Central memory CD8-positive, alpha-beta T cell (primary cell): Measurements from ENCODE around the gene ANKRD60.

ENCODE experiments used
- ATAC-seq: fragments of 150-1000 bp; cut with Tn5 transposase; replicated peaks from 2 replicates; pipeline ENCODE4 v1.10.0; 2022; ENCODE audit warnings: mild to moderate bottlenecking, moderate FRiP score, moderate number of reproducible peaks; ENCODE audit not compliant: poor library complexity, severe bottlenecking; ENCODE audit errors: extremely low read depth
- DNase-seq, 2 donors: peaks; one replicate each; pipeline ENCODE4 v3.0.0; 2021; ENCODE audit warnings: low spot score in 2 of 2
- H3K27ac Mint-ChIP-seq: one replicate; pipeline ENCODE4 v1.8.0; 2022; ENCODE audit warnings: low read depth, mild to moderate bottlenecking, moderate library complexity, mixed read lengths
- H3K27me3 Mint-ChIP-seq: one replicate; pipeline ENCODE4 v1.8.0; 2022; ENCODE audit warnings: mixed read lengths
- H3K36me3 Mint-ChIP-seq: one replicate; pipeline ENCODE4 v1.8.0; 2022; ENCODE audit warnings: mild to moderate bottlenecking, moderate library complexity, mixed read lengths; ENCODE audit not compliant: insufficient read depth
- H3K4me1 Mint-ChIP-seq: one replicate; pipeline ENCODE4 v1.8.0; 2022; ENCODE audit warnings: mixed read lengths
- H3K4me3 Mint-ChIP-seq: one replicate; pipeline ENCODE4 v1.8.0; 2022; ENCODE audit warnings: mild to moderate bottlenecking, moderate library complexity, mixed read lengths
- H3K9me3 Mint-ChIP-seq: one replicate; pipeline ENCODE4 v1.8.0; 2022; ENCODE audit warnings: mixed read lengths

The ANKRD60 gene

GRCh38 chr20:58225452-58226200 is 2.8 kb downstream of the ANKRD60 start:
- Mint-ChIP-seq H3K9me3 (no peaks in the 10 kb centered on the region), H3K27me3 (peaks cover 97% of the 10 kb centered on the region), H3K27ac (no peak overlapping the region), H3K4me1 (peaks cover 5% of the 10 kb centered on the region), H3K4me3 (no peak overlapping the region), H3K36me3 (no peaks in the 10 kb centered on the region)
- no peak for DNase-seq
- ATAC-seq = no peak

- Mint-ChIP-seq H3K36me3 (no peaks in the 10 kb centered on the region), H3K4me3 (no peak overlapping the region), H3K9me3 (no peaks in the 10 kb centered on the region), H3K27ac (no peak overlapping the region), H3K4me1 (peaks cover 5% of the 10 kb centered on the region), H3K27me3 (peaks cover 97% of the 10 kb centered on the region)
- ATAC-seq = no peak
- DNase-seq = no peak
These were observed 3.5 kb downstream of the ANKRD60 start for GRCh38 chr20:58224974-58225373.

DNA sequence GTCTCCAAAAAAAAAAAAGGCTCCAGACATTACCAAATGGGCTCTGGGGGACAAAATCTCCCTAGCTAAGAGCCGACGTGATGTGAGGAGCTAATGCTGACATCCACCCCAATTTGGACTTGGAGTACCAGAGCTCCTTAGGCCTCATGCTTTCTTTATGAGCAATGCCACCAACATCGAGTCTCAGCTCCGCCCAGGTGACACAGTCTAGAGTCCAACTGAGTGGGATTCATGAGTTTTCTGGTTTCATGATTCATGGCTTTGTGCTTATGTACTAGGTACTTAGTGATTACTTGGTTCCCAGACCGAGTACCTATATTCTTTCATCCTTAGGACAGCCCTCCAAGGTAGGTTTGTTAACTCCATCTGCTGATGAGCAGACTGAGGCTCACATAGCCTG is 4.4 kb downstream of the ANKRD60 start:
- H3K27ac Mint-ChIP-seq = no peak overlapping the region

DNA sequence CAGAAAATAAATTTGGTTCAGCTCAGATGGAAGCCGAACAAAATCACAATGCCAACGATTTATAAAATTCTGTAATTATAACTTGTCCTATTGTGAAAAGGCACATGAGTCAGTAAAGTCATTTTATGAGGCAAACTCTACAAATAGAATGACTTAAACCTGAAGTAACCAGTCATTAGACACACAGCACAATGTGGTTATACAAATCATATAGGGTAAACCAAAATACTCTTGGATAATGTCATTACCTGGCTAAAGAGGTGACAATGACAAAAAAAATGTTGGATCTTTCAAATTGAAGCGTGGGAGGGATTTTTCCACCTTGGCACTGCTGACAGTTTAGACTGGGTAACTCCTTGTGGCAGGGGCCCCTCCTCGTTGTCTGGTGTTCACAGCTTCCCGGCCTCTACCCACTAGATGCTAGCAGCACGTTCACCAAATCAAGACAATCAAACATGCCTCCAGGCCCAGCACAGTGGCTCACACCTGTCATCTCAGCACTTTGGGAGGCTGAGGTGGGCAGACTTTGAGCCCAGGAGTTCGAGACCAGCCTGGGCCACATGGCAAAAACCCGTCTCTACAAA is 5.0 kb downstream of the ANKRD60 start:
- Mint-ChIP-seq H3K27ac (no peak overlapping the region), H3K27me3 (peaks cover 98% of the 10 kb centered on the region), H3K4me1 (no peaks in the 10 kb centered on the region), H3K4me3 (no peak overlapping the region), H3K36me3 (no peaks in the 10 kb centered on the region), H3K9me3 (peaks cover 6% of the 10 kb centered on the region)
- no peak for ATAC-seq
- DNase-seq = no peak

More for the DNA sequence above, 4.4 kb downstream of the ANKRD60 start:
- no peak overlapping the region for H3K4me3 Mint-ChIP-seq
- H3K27me3 Mint-ChIP-seq = peaks cover 97% of the 10 kb centered on the region
- no peak for ATAC-seq
- DNase-seq = no peak
- H3K4me1 Mint-ChIP-seq = peaks cover 5% of the 10 kb centered on the region
- H3K9me3 Mint-ChIP-seq = peaks cover 2% of the 10 kb centered on the region
- H3K36me3 Mint-ChIP-seq = no peaks in the 10 kb centered on the region

- Mint-ChIP-seq H3K36me3 (no peaks in the 10 kb centered on the region), H3K4me1 (no peaks in the 10 kb centered on the region), H3K27ac (no peak overlapping the region), H3K4me3 (no peak overlapping the region), H3K27me3 (peaks cover 100% of the 10 kb centered on the region), H3K9me3 (peaks cover 6% of the 10 kb centered on the region)
- ATAC-seq (no peak), DNase-seq (no peak)
These were observed 6.0 kb downstream of the ANKRD60 start for GRCh38 chr20:58222446-58222845.

DNA sequence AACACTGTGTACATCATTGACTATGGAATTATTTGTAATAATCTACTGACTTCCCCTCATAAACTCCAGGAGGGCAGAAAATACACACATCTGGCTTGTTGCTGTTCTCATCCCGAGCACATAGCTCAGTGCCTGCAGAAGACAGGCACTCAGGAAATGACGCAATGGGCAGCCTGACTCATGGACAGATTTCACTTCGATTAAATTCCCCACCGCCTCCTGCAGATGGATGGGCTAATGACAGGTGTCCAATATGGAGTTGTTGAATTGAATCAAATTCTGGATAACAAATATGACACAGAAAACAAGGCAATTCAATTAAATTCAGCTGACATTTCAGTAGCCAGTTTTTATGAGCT is 9.1 kb downstream of the ANKRD60 start:
- H3K36me3 Mint-ChIP-seq = peaks cover 2% of the 10 kb centered on the region
- no peak overlapping the region for H3K4me3 Mint-ChIP-seq
- DNase-seq = no peak
- H3K27ac Mint-ChIP-seq = no peak overlapping the region
- peaks cover 6% of the 10 kb centered on the region for H3K9me3 Mint-ChIP-seq
- peaks cover 89% of the 10 kb centered on the region for H3K27me3 Mint-ChIP-seq
- no peak for ATAC-seq
- no peaks in the 10 kb centered on the region for H3K4me1 Mint-ChIP-seq

- H3K27me3 Mint-ChIP-seq = peaks cover 89% of the 10 kb centered on the region
- H3K4me3 Mint-ChIP-seq = no peak overlapping the region
- no peaks in the 10 kb centered on the region for H3K4me1 Mint-ChIP-seq
- H3K36me3 Mint-ChIP-seq = peaks cover 3% of the 10 kb centered on the region
- no peak overlapping the region for H3K27ac Mint-ChIP-seq
- ATAC-seq = no peak
- peaks cover 6% of the 10 kb centered on the region for H3K9me3 Mint-ChIP-seq
- DNase-seq = no peak
These were observed 9.7 kb downstream of the ANKRD60 start for GRCh38 chr20:58218665-58219341.

DNA sequence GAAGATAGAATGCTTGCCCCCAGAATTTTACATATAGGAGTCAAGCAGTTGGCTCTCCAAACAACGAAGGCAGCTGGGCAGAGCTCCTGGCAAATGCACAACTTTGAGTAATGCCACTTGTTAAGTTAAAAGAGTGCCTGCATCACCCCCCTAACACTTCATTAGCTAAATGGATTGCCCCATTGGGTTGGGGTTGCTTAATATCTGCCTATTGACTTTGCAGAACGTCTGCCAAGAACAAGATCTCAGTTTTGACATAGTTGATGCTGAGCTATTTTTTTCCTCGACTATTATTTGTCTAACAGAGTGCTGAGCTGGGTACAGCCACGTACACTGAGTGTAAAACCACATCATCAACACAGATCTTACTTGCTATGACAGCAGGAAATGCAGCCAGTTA is 12.1 kb downstream of the ANKRD60 start:
- peaks cover 75% of the 10 kb centered on the region for H3K27me3 Mint-ChIP-seq
- ATAC-seq = no peak
- peaks cover 6% of the 10 kb centered on the region for H3K9me3 Mint-ChIP-seq
- no peak overlapping the region for H3K4me3 Mint-ChIP-seq
- no peak overlapping the region for H3K27ac Mint-ChIP-seq
- no peaks in the 10 kb centered on the region for H3K4me1 Mint-ChIP-seq
- DNase-seq = no peak
- H3K36me3 Mint-ChIP-seq = peaks cover 4% of the 10 kb centered on the region

DNA sequence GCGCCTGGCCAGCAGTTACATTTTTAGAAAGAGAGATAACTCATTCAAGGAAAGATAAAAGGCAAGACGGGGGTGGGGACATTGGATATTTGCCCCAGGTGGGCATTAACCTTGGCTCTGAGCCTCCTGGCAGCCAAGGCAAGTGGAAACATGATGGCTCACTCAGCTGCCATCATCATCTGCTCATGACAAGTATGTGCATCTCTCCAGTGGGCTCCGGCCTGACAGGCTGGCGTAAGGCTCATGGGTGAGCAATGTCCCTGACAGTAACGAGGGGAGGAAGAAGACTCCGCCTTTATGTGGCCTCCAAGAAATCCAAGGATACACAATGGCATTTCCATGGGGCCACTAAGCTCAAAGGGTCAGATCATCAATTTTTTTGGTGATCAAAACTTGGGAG is 13.3 kb downstream of the ANKRD60 start:
- peaks cover 75% of the 10 kb centered on the region for H3K27me3 Mint-ChIP-seq
- H3K9me3 Mint-ChIP-seq = peaks cover 6% of the 10 kb centered on the region
- no peak for DNase-seq
- no peak overlapping the region for H3K27ac Mint-ChIP-seq
- no peaks in the 10 kb centered on the region for H3K4me1 Mint-ChIP-seq
- no peak for ATAC-seq
- H3K36me3 Mint-ChIP-seq = peaks cover 4% of the 10 kb centered on the region
- no peak overlapping the region for H3K4me3 Mint-ChIP-seq

- Mint-ChIP-seq H3K27ac (no peak overlapping the region), H3K27me3 (peaks cover 70% of the 10 kb centered on the region), H3K4me3 (no peak overlapping the region), H3K4me1 (no peaks in the 10 kb centered on the region), H3K36me3 (peaks cover 7% of the 10 kb centered on the region), H3K9me3 (peaks cover 6% of the 10 kb centered on the region)
- no peak for DNase-seq
- ATAC-seq = no peak
These were observed 14.1 kb downstream of the ANKRD60 start for GRCh38 chr20:58214310-58214709.

- H3K36me3 Mint-ChIP-seq = peaks cover 7% of the 10 kb centered on the region
- H3K27me3 Mint-ChIP-seq = peaks cover 64% of the 10 kb centered on the region
These were observed 14.7 kb downstream of the ANKRD60 start for GRCh38 chr20:58213716-58214115.

DNA sequence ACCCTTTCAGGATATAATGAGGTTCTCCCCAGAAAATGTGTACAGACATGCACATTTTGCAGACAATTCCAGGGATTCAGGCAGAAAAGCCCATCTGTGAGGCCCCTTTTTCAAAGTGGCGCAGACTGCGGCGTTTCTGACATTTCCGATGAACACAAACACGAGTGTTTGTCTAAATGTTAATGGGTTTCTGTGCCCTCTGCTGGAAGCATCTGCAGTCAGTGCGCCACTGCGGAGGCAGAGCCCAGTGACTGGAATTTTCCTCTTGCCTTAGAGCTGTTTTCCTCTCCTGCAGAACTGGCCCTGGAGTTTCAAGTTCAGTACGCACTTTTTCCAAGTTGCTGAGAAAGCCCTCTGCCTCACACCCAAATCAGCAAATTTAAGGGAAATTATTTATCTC is 15.3 kb downstream of the ANKRD60 start:
- H3K9me3 Mint-ChIP-seq = no peaks in the 10 kb centered on the region
- H3K27me3 Mint-ChIP-seq = peaks cover 58% of the 10 kb centered on the region
- H3K4me1 Mint-ChIP-seq = no peaks in the 10 kb centered on the region
- H3K27ac Mint-ChIP-seq = no peak overlapping the region
- no peak for ATAC-seq
- peaks cover 7% of the 10 kb centered on the region for H3K36me3 Mint-ChIP-seq
- H3K4me3 Mint-ChIP-seq = no peak overlapping the region
- no peak for DNase-seq

More at GRCh38 chr20:58213716-58214115, 14.7 kb downstream of the ANKRD60 start:
- H3K27ac Mint-ChIP-seq = no peak overlapping the region
- no peak overlapping the region for H3K4me3 Mint-ChIP-seq
- H3K4me1 Mint-ChIP-seq = no peaks in the 10 kb centered on the region
- ATAC-seq (no peak), DNase-seq (no peak)
- H3K9me3 Mint-ChIP-seq = no peaks in the 10 kb centered on the region

DNA sequence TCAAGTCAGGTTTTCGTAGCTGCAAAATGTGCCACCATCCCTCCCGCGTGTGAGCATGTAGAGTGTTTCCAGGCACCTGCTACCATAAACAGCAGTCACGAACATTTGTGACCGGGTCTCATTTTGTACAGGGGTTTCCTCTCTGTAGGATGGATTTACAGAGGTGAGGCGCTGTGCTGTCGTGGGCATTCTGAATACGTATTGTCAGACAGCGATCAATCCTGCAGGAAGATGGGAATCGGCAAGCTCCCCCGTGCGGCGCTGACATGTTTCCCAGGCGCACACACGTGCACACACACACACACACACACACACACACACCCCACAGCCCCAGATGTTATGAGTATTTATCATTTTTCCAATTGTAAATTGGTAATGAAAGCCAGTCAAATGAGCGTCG is 15.8 kb downstream of the ANKRD60 start:
- H3K4me1 Mint-ChIP-seq = no peaks in the 10 kb centered on the region
- no peak for ATAC-seq
- H3K9me3 Mint-ChIP-seq = no peaks in the 10 kb centered on the region
- peaks cover 7% of the 10 kb centered on the region for H3K36me3 Mint-ChIP-seq
- peaks cover 53% of the 10 kb centered on the region for H3K27me3 Mint-ChIP-seq
- H3K27ac Mint-ChIP-seq = no peak overlapping the region
- H3K4me3 Mint-ChIP-seq = no peak overlapping the region
- DNase-seq = no peak
